Epithelial cell of esophagus (primary cell): ENCODE results near the gene CNN2.

Source experiments
- DNase-seq: peaks from one replicate; pipeline ENCODE4 v3.0.0; 2010; ENCODE audit warnings: low read depth
- H3K4me3 ChIP-seq: 2 replicates; pipeline ENCODE4 v1.5.1; 2011; ENCODE audit warnings: mild to moderate bottlenecking, low read length, control low read depth
- CTCF ChIP-seq: IDR thresholded peaks from 2 replicates; pipeline ENCODE4 v1.5.1; 2011; ENCODE audit warnings: low read depth, mild to moderate bottlenecking, low read length, control low read depth, inconsistent platforms; ENCODE audit not compliant: insufficient read depth; ENCODE audit errors: missing control alignments

CNN2 gene

GRCh38 chr19:1064661-1065605 is 38.5 kb downstream of the CNN2 start:
- DNase-seq = peak; percentile 76
- TF ChIP-seq CTCF = peak; percentile 46
- no peak overlapping the region for H3K4me3 ChIP-seq

- peak; percentile 56 for DNase-seq
- H3K4me3 ChIP-seq = no peak overlapping the region
- no peak for TF ChIP-seq CTCF
These were observed 39.2 kb downstream of the CNN2 start for GRCh38 chr19:1065606-1066109.

- no peak for DNase-seq
- TF ChIP-seq CTCF = no peak
- H3K4me3 ChIP-seq = no peak overlapping the region
These were observed 39.9 kb downstream of the CNN2 start for GRCh38 chr19:1066251-1066747.

- DNase-seq = no peak
- no peak within 1 kb of the TSS for H3K4me3 ChIP-seq
- no peak for TF ChIP-seq CTCF
These were observed 40.4 kb downstream of the CNN2 start, which contains the start of gene ARHGAP45 for GRCh38 chr19:1066748-1067340. ARHGAP45 (plus strand) TSS chr19:1067167; CDS start chr19:1067406, 239 bp downstream.

GRCh38 chr19:1067341-1067957 is 41.0 kb downstream of the CNN2 start:
- no peak for TF ChIP-seq CTCF
- DNase-seq = no peak
- H3K4me3 ChIP-seq = no peak overlapping the region

- H3K4me3 ChIP-seq = no peak overlapping the region
- no peak for DNase-seq
- no peak for TF ChIP-seq CTCF
These were observed 41.9 kb downstream of the CNN2 start for GRCh38 chr19:1068009-1069001.
